ENCODE results near the gene CTNND1. TPM values are rescaled to one million over a fixed set of nuclear protein-coding genes. Genes with fewer than 3 reads are reported as not detected.

The CTNND1 gene
- total RNA-seq, 1 donor from 2014 or later: 105 TPM

GRCh38 chr11:57770793-57771192, 9.2 kb downstream of the CTNND1 start:
- Histone ChIP-seq H3K36me3 (ENCODE audit: control insufficient read depth, insufficient read depth, low read length) (no peaks in the 10 kb centered on the region), H3K27me3 (ENCODE audit: control insufficient read depth, insufficient read depth, low read length) (no peaks in the 10 kb centered on the region), H3K4me3 (ENCODE audit: low read depth, low read length) (no peak overlapping the region)
- no peak for DNase-seq (ENCODE audit: low read depth)
- TF ChIP-seq CTCF (IDR thresholded peaks at IDR 0.05; ENCODE audit: insufficient read depth, low read length, poor library complexity, severe bottlenecking): no peak

GRCh38 chr11:57771365-57771764, 9.8 kb downstream of the CTNND1 start:
- Histone ChIP-seq H3K27me3 (ENCODE audit: control insufficient read depth, insufficient read depth, low read length) (no peaks in the 10 kb centered on the region), H3K4me3 (ENCODE audit: low read depth, low read length) (no peak overlapping the region), H3K36me3 (ENCODE audit: control insufficient read depth, insufficient read depth, low read length) (no peaks in the 10 kb centered on the region)
- TF ChIP-seq CTCF (IDR thresholded peaks at IDR 0.05; ENCODE audit: insufficient read depth, low read length, poor library complexity, severe bottlenecking): no peak
- DNase-seq (ENCODE audit: low read depth): no peak

GRCh38 chr11:57772562-57772961, 11.0 kb downstream of the CTNND1 start:
- no peak for TF ChIP-seq CTCF (IDR thresholded peaks at IDR 0.05; ENCODE audit: insufficient read depth, low read length, poor library complexity, severe bottlenecking)
- H3K36me3 ChIP-seq (ENCODE audit: control insufficient read depth, insufficient read depth, low read length): no peaks in the 10 kb centered on the region
- no peak for DNase-seq (ENCODE audit: low read depth)
- no peak overlapping the region for H3K4me3 ChIP-seq (ENCODE audit: low read depth, low read length)
- no peaks in the 10 kb centered on the region for H3K27me3 ChIP-seq (ENCODE audit: control insufficient read depth, insufficient read depth, low read length)

GRCh38 chr11:57773026-57773598, 11.5 kb downstream of the CTNND1 start:
- TF ChIP-seq CTCF (IDR thresholded peaks at IDR 0.05; ENCODE audit: insufficient read depth, low read length, poor library complexity, severe bottlenecking): no peak
- Histone ChIP-seq H3K27me3 (ENCODE audit: control insufficient read depth, insufficient read depth, low read length) (no peaks in the 10 kb centered on the region), H3K4me3 (ENCODE audit: low read depth, low read length) (no peak overlapping the region), H3K36me3 (ENCODE audit: control insufficient read depth, insufficient read depth, low read length) (no peaks in the 10 kb centered on the region)
- DNase-seq (ENCODE audit: low read depth): no peak

GRCh38 chr11:57775491-57775890, 13.9 kb downstream of the CTNND1 start:
- H3K27me3 ChIP-seq (ENCODE audit: control insufficient read depth, insufficient read depth, low read length): no peaks in the 10 kb centered on the region
- no peaks in the 10 kb centered on the region for H3K36me3 ChIP-seq (ENCODE audit: control insufficient read depth, insufficient read depth, low read length)
- no peak overlapping the region for H3K4me3 ChIP-seq (ENCODE audit: low read depth, low read length)
- no peak for TF ChIP-seq CTCF (IDR thresholded peaks at IDR 0.05; ENCODE audit: insufficient read depth, low read length, poor library complexity, severe bottlenecking)
- no peak for DNase-seq (ENCODE audit: low read depth)

GRCh38 chr11:57776031-57776521, 14.5 kb downstream of the CTNND1 start:
- no peak for DNase-seq (ENCODE audit: low read depth)

More at GRCh38 chr11:57776031-57776521, 14.5 kb downstream of the CTNND1 start:
- H3K27me3 ChIP-seq (ENCODE audit: control insufficient read depth, insufficient read depth, low read length): no peaks in the 10 kb centered on the region
- no peak overlapping the region for H3K4me3 ChIP-seq (ENCODE audit: low read depth, low read length)
- H3K36me3 ChIP-seq (ENCODE audit: control insufficient read depth, insufficient read depth, low read length): no peaks in the 10 kb centered on the region
- TF ChIP-seq CTCF (IDR thresholded peaks at IDR 0.05; ENCODE audit: insufficient read depth, low read length, poor library complexity, severe bottlenecking): no peak
